Activated T-cell treated with anti-CD3 and anti-CD28 coated beads for 4 hours (primary cell): Measurements from ENCODE around the gene BZW1.

Experiments
- DNase-seq: peaks from one replicate; pipeline ENCODE4 v3.0.0-alpha.2; 2020

Gene BZW1

GRCh38 chr2:200843993-200844948, 32.6 kb downstream of the BZW1 start:
- DNase-seq = no peak

DNA sequence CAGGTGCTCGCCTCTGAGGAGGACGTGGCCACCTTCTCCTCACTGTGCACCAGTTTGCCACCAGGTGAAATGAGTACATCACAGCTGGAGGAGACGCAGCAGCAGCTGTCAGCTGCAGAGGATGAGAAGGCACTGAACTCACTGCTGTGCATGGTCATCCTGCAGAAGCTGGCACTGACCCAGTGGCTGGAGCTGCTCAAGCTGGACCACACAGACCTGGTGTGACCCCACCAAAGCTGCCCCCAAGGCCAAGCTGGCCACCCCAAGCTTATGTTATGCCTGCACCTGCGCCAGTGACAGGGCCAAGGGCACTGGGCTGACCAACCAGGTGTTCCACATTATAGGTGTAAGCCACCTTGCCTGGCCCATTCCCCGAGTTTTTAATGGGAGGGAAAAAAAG, 33.5 kb downstream of the BZW1 start:
- no peak for DNase-seq

DNA sequence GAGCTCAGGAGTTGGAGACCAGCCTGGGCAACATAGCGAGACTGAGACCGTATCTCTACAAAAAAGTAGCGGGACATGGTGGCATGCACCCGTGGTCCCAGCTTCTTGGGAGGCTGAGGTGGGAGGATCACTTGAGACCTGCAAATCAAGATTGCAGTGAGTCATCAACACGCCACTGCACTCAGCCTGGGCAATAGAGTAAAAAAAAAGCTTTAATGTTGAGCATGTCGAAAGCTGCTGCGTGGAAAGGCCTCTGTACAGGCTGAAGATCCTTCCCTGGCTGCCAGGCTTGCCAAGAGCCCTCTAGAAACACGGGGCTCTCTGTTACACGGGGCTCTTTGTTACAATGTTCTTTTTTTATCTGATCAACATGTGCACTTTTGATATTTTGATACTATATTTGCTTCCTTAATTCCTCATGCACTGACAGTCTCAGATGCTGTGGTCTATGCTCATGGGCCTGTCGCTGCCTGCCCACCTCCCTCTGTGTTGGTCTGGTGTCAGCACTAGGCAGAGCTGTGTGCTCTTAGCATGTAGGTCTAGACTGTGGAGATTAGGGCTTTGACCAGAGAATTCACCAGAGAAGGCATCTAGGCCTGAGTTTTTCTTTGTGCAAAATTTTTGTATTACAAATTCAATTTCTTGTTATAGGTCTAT, 34.1 kb downstream of the BZW1 start:
- DNase-seq = no peak

DNA sequence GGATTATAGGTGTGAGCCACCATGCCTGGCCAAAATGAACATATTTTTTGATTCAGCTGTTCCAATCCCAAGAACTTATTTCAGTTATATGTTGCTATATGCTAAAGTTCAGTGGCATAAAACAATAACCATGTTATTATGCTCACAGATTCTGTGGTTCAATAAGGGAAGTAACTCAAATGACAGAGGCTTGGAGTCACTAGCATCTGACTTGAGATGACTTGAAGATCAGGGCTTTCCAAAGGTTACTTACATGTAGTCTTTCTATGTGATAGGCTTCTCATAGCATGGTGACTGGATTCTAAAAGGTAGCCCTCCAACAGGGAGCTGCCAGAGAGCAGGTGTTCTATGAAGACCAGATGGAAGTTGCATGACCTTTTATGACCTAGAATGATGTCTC, 35.6 kb downstream of the BZW1 start:
- DNase-seq = no peak

- no peak for DNase-seq
Measured at GRCh38 chr2:200847939-200848338, 36.2 kb downstream of the BZW1 start.

DNA sequence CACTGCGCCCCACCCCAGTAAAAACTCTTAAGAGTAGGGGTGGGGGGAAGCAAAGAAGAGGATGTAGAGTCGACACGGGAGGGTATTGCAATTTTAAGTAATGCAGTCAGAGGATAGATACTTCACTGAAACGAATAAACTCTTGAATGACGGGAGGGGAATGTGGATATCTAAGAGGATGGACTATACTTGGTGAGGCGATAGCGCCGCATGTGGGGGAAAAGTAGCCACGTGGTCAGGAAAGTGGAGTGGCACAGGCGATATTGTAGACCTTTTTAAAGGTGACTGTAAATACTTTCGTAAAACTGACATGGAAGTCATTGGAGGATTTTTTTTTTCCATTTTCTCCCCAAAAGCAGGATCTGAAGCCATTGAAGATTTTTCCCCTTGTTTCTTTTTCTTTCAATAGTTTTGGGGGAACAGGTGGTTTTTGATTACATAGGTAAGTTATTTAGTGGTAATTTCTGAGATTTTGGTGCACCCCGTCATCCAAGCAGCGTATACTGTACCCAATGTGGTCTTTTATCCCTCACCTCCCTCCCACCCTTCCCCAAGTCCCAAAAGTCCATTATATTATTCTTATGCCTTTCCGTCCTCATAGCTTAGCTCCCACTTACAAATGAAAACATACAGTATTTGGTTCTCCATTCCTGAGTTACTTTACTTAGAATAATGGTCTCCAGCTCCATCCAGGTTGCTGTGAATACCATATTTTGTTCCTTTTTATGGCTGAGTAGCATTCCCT, 39.0 kb downstream of the BZW1 start:
- no peak for DNase-seq

GRCh38 chr2:200851398-200852248, 39.9 kb downstream of the BZW1 start:
- DNase-seq = no peak

DNA sequence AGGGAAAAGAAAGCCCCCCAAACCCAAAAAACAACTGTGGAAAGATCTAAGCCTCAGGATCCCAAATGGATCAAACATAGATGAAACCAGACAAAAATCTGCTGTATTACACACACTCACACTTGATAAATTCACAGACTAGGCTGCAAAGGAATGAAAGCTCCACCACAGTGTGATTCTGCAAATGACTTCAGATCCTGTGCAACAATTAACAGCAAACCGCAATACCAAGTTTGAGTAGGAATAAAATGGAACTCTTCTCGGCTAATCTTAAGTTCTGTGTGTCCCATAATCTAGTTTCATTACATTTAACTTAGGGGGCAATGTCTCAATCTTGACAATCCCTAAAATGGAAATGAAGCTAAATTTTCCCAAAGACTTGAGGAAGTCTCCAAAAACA, 40.9 kb downstream of the BZW1 start:
- no peak for DNase-seq

GRCh38 chr2:200856806-200857205, 45.1 kb downstream of the BZW1 start:
- no peak for DNase-seq

GRCh38 chr2:200860092-200860795, 48.5 kb downstream of the BZW1 start:
- no peak for DNase-seq

DNA sequence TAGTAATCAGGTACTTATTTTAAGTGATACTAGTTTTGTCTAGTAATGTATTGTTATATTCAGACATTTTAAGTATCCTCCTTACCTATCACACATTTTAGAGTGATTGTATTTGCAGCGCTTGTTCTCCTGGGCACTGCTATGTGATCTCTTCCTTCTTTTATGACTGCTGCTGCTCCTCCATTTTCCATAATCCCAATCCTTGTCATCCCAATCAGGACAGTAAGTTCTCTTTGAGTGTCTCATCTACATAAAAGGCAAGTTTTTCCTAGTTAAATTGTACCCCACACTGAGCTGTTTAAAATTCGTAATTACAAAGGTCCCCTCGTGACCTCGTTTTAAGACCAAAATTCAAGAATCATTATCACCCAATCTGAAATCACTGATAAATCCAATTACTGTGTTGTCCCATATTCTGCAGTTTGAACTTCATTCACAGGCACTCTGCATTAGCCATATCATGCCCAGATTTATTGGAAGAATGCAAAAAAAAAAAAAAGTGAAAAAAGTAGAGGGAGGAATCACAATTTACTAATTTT, 50.0 kb downstream of the BZW1 start:
- no peak for DNase-seq

DNA sequence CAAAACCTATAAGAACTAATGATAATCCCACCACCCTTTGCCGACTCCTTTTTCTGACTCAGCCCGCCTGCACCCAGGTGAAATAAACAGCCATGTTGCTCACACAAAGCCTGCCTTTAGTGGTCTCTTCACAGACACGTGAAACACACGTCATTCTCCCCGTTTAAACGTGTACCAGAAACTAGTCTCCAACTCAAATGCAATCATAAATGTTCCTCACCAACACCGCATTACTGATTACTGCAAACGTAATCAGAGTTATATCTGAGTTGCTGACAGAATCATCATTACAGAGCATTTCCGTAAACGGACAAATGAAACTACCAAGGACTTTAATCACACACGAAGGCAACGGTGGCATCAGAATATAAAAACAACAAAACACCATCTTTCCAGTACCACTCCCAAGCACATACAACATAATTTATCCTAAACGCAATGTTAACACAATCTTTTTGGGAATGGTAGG, 50.9 kb downstream of the BZW1 start:
- DNase-seq = peak; percentile 46

GRCh38 chr2:200863782-200864175, 52.1 kb downstream of the BZW1 start:
- DNase-seq = no peak

- peak; percentile 95 for DNase-seq
Measured at GRCh38 chr2:200864176-200865034, 52.7 kb downstream of the BZW1 start, which contains the start of gene CLK1. TSS of gene CLK1 (minus strand) at chr2:200864658. CDS start at chr2:200861862, 2,796 bp downstream.

GRCh38 chr2:200869014-200869413, 57.3 kb downstream of the BZW1 start:
- no peak for DNase-seq

DNA sequence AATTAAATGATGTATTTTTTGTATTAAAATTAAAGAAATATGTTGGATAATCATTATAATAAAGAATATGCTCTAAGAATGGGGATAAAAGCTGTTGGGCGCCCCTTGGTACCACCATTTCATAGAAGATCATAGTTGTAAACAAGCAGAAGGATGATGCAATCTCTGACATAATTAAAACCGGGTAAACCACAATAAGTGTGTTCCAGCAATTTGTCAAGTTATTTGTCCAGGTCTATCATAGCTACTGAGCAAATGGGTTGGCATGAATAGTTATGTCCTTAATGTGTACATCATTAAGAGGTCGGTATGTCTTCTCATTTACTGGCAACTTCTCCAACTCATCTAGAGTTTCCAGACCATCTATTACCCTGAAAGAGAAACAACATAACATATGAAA, 59.4 kb downstream of the BZW1 start:
- no peak for DNase-seq

DNA sequence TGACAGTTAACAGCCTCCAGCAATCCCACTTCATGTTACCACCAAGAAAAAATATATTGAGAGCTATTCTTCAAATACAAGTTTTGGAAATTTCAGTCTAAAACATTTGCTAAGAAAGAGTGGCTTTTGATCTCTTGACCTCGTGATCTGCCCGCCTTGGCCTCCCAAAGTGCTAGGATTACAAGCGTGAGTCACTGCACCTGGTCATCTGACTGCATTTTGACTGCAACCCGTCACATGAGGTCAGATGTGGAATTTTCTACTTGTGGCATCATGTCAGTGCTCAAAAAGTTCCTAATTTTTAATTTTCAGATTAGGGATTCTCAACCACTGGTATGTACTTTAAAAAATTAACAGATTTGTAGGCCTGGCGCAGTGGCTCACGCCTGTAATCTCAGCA, 61.9 kb downstream of the BZW1 start:
- DNase-seq = no peak
